ENCODE data around the gene HMGN3.
"Not testable (repeated sequence)": the region's sequence is repeated elsewhere in the genome, so short reads cannot be mapped to it uniquely, and the experiment has no call there.

Gene HMGN3

GRCh38 chr6:79234150-79235022, at the start of gene HMGN3:
Gene HMGN3, minus strand, starts transcription at chr6:79234682.
- DNase-seq = peak; percentile 89

- DNase-seq = no peak
These were observed 46.3 kb upstream of the HMGN3 start for GRCh38 chr6:79280756-79281155.

GRCh38 chr6:79277109-79277508, 42.6 kb upstream of the HMGN3 start:
- DNase-seq = no peak

GRCh38 chr6:79269877-79270276, 35.4 kb upstream of the HMGN3 start:
- no peak for DNase-seq

GRCh38 chr6:79267128-79267527, 32.6 kb upstream of the HMGN3 start:
- no peak for DNase-seq

GRCh38 chr6:79266051-79266450, 31.6 kb upstream of the HMGN3 start:
- DNase-seq = no peak

GRCh38 chr6:79263359-79263758, 28.9 kb upstream of the HMGN3 start:
- no peak for DNase-seq

- no peak for DNase-seq
These were observed 27.2 kb upstream of the HMGN3 start for GRCh38 chr6:79261666-79262065.

- DNase-seq = no peak
These were observed 26.3 kb upstream of the HMGN3 start for GRCh38 chr6:79260772-79261171.

GRCh38 chr6:79257381-79258205, 23.1 kb upstream of the HMGN3 start:
- no peak for DNase-seq

- DNase-seq = not testable (repeated sequence)
These were observed 22.3 kb upstream of the HMGN3 start for GRCh38 chr6:79256770-79257169.

- not testable (repeated sequence) for DNase-seq
These were observed 20.6 kb upstream of the HMGN3 start for GRCh38 chr6:79255086-79255485.

GRCh38 chr6:79250559-79250958, 16.1 kb upstream of the HMGN3 start:
- no peak for DNase-seq

- DNase-seq = no peak
These were observed 15.6 kb upstream of the HMGN3 start for GRCh38 chr6:79250107-79250514.

GRCh38 chr6:79249136-79249535, 14.7 kb upstream of the HMGN3 start:
- no peak for DNase-seq

GRCh38 chr6:79246891-79247290, 12.4 kb upstream of the HMGN3 start:
- DNase-seq = no peak

GRCh38 chr6:79241228-79241627, 6.7 kb upstream of the HMGN3 start:
- DNase-seq = no peak

GRCh38 chr6:79240509-79240908, 6.0 kb upstream of the HMGN3 start:
- no peak for DNase-seq

- DNase-seq = no peak
These were observed 5.2 kb upstream of the HMGN3 start for GRCh38 chr6:79239536-79240168.

GRCh38 chr6:79238919-79239318, 4.4 kb upstream of the HMGN3 start:
- no peak for DNase-seq

GRCh38 chr6:79236711-79237110, 2.2 kb upstream of the HMGN3 start:
- no peak for DNase-seq

- DNase-seq = peak; percentile 47
These were observed 802 bp downstream of the HMGN3 start for GRCh38 chr6:79233611-79234149.
